ENCODE measurements around the gene DNHD1.

- TF ChIP-seq, protein P1, sequence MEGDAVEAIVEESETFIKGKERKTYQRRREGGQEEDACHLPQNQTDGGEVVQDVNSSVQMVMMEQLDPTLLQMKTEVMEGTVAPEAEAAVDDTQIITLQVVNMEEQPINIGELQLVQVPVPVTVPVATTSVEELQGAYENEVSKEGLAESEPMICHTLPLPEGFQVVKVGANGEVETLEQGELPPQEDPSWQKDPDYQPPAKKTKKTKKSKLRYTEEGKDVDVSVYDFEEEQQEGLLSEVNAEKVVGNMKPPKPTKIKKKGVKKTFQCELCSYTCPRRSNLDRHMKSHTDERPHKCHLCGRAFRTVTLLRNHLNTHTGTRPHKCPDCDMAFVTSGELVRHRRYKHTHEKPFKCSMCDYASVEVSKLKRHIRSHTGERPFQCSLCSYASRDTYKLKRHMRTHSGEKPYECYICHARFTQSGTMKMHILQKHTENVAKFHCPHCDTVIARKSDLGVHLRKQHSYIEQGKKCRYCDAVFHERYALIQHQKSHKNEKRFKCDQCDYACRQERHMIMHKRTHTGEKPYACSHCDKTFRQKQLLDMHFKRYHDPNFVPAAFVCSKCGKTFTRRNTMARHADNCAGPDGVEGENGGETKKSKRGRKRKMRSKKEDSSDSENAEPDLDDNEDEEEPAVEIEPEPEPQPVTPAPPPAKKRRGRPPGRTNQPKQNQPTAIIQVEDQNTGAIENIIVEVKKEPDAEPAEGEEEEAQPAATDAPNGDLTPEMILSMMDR (IDR thresholded peaks at IDR 0.05; ENCODE audit: poor library complexity) = no peak
- TF ChIP-seq EZH2 (IDR thresholded peaks at IDR 0.05; ENCODE audit: borderline replicate concordance) = no peak
Observed at GRCh38 chr11:6556139-6556949, 59.3 kb downstream of the DNHD1 start.

Measured in hepatocyte (in vitro differentiated cells).